ENCODE results near the gene DLST.

- TF ChIP-seq TEAD4 (CRISPR knock-in tag; IDR thresholded peaks at IDR 0.05) (no peak), ELF4 (CRISPR knock-in tag; IDR thresholded peaks at IDR 0.05; ENCODE audit: low read depth) (no peak), FOXP4 (CRISPR knock-in tag; IDR thresholded peaks at IDR 0.05) (no peak), MAX (CRISPR knock-in tag; IDR thresholded peaks at IDR 0.05) (no peak), ATF2 (CRISPR knock-in tag; IDR thresholded peaks at IDR 0.05; ENCODE audit: borderline replicate concordance, low read depth) (no peak), GRHL2 (CRISPR knock-in tag; IDR thresholded peaks at IDR 0.05; ENCODE audit: insufficient replicate concordance, severe bottlenecking) (no peak)
Observed at GRCh38 chr14:74898694-74899093, 17.0 kb downstream of the DLST start.
